MCF 10A (cell line): ENCODE measurements around the gene PPID. TPM values are rescaled to one million over a fixed set of nuclear protein-coding genes. Genes with fewer than 3 reads are reported as not detected.
"Not testable (repeated sequence)": the region's sequence is repeated elsewhere in the genome, so short reads cannot be mapped to it uniquely, and the experiment has no call there.

ENCODE experiments used
- BruUV-seq: library from RNA; stranded (reverse); fragments of 400-500 nt; replicated peaks from 2 replicates; lab custom pipeline; 2021; lab: Mats Ljungman, UMichigan
- CTCF ChIA-PET: fragments of 300-600 bp; sonication (Branson Sonifier 250); formaldehyde crosslinking; extraction: SDS; loops from one replicate; lab custom pipeline; 2021; ENCODE audit warnings: antibody characterized with exemption, inconsistent platforms; lab: Yijun Ruan, JAX
- POLR2A ChIA-PET: fragments of 300-600, 350-650 bp; sonication (Branson Sonifier 250); formaldehyde crosslinking; extraction: SDS; loops from one replicate; lab custom pipeline; 2020; ENCODE audit warnings: antibody characterized with exemption, inconsistent platforms; lab: Yijun Ruan, JAX
- DNase-seq: peaks from one replicate; pipeline ENCODE4 v3.0.0-alpha.2; 2018; ENCODE audit not compliant: unreplicated experiment
- H3K27ac Mint-ChIP-seq: one replicate; pipeline ENCODE4 v1.8.0; 2022; ENCODE audit warnings: mild to moderate bottlenecking, low read depth, mixed read lengths; ENCODE audit not compliant: unreplicated experiment
- H3K27me3 Mint-ChIP-seq: one replicate; pipeline ENCODE4 v1.8.0; 2022; ENCODE audit warnings: mixed read lengths; ENCODE audit not compliant: insufficient read depth, unreplicated experiment
- H3K36me3 Mint-ChIP-seq: one replicate; pipeline ENCODE4 v1.8.0; 2022; ENCODE audit warnings: mild to moderate bottlenecking, moderate library complexity, mixed read lengths; ENCODE audit not compliant: insufficient read depth, unreplicated experiment
- H3K4me1 Mint-ChIP-seq: one replicate; pipeline ENCODE4 v1.8.0; 2022; ENCODE audit warnings: mixed read lengths; ENCODE audit not compliant: insufficient read depth, unreplicated experiment
- H3K4me3 Mint-ChIP-seq: one replicate; pipeline ENCODE4 v1.8.0; 2022; ENCODE audit warnings: mild to moderate bottlenecking, moderate library complexity, mixed read lengths; ENCODE audit not compliant: unreplicated experiment
- H3K9me3 Mint-ChIP-seq: one replicate; pipeline ENCODE4 v1.8.0; 2022; ENCODE audit warnings: mixed read lengths; ENCODE audit not compliant: unreplicated experiment
- intact Hi-C: fragments of 100-400 bp; cut with micrococcal nuclease; formaldehyde crosslinking; loops from 2 replicates; pipeline ENCODE4 v1.14.1; 2022
- total RNA-seq: library from RNA; stranded (reverse); gene quantifications from 2 replicates; pipeline ENCODE4 v1.2.3, GENCODE V29; 2022
- TF ChIP-seq, protein P1 (sequence below): fragments of 200-600 bp; IDR thresholded peaks from one replicate; pipeline ENCODE4 v1.8.0; 2022; ENCODE audit warnings: antibody characterized with exemption, mild to moderate bottlenecking; ENCODE audit not compliant: unreplicated experiment

Gene PPID
- total RNA-seq, 1 experiment from 2014 or later, result 29.2 TPM

DNA sequence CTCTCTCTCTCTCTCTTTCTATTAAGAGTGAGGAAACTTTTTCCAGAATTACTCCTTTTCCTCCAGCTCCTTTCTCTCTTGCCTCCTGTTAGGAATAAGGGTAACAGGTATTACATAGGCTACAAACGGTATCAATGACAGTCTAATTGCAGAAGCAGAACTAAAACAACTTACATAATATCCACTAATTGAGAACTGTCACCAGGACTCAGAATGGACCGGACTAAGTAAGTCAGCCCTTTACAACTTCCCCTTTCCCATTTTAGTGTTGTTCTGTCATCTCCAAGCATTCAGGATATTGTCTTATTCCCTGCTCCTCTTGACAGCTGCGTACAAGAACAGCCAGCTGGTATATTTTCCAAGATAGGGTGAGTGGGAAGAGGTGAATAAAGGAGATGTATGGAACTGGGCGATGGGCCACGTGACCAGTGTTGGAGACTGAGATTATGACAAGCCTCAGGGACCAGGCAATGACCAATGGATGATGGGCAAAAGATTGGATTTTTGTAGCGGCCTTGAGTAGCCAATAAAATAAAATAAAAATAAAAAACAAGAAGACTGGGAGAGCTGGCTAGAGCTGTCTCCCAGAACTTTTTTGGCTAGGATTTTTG is 43.3 kb upstream of the PPID start:
- POLR2A ChIA-PET, result interaction anchor here (1.5 kb wide), 1 partner anchor 55 kb away, joined by 3 read pairs; no protein-coding TSS in a partner anchor
- BruUV-seq, result no TSS peak
- Mint-ChIP-seq H3K27me3 (no peaks in the 10 kb centered on the region), H3K27ac (no peak overlapping the region), H3K4me1 (peaks cover 11% of the 10 kb centered on the region), H3K36me3 (no peaks in the 10 kb centered on the region), H3K9me3 (no peaks in the 10 kb centered on the region), H3K4me3 (no peak overlapping the region)
- CTCF ChIA-PET, result interaction anchor here (0.6 kb wide), 1 partner anchor 248 kb away, joined by 3 read pairs; no protein-coding TSS in a partner anchor
- TF ChIP-seq, protein P1, sequence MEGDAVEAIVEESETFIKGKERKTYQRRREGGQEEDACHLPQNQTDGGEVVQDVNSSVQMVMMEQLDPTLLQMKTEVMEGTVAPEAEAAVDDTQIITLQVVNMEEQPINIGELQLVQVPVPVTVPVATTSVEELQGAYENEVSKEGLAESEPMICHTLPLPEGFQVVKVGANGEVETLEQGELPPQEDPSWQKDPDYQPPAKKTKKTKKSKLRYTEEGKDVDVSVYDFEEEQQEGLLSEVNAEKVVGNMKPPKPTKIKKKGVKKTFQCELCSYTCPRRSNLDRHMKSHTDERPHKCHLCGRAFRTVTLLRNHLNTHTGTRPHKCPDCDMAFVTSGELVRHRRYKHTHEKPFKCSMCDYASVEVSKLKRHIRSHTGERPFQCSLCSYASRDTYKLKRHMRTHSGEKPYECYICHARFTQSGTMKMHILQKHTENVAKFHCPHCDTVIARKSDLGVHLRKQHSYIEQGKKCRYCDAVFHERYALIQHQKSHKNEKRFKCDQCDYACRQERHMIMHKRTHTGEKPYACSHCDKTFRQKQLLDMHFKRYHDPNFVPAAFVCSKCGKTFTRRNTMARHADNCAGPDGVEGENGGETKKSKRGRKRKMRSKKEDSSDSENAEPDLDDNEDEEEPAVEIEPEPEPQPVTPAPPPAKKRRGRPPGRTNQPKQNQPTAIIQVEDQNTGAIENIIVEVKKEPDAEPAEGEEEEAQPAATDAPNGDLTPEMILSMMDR, result no peak
- DNase-seq, result no peak
- intact Hi-C loops, result no loop called here

DNA sequence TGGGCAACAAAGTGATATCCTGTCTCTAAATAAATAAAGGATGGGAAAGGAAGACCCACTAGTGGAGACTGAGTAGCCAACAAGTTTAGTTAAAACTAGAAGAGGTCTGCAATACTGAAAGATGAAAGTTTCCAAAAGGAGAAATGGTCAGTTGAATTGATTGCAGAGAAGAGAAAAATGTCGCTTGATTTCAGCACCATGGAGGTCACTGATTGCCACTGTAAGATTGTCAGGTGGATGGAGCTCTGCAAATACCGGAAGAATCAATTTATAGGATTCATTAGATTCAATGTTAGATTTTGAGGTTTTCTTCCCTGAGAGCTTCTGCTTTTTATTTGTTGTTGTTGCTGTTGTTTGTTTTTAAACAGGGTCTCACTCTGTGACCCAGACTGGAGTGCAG is 40.3 kb upstream of the PPID start:
- Mint-ChIP-seq H3K9me3 (no peaks in the 10 kb centered on the region), H3K4me1 (no peaks in the 10 kb centered on the region), H3K27ac (no peak overlapping the region), H3K4me3 (no peak overlapping the region), H3K27me3 (no peaks in the 10 kb centered on the region), H3K36me3 (no peaks in the 10 kb centered on the region)
- no TSS peak for BruUV-seq
- intact Hi-C loops, result no loop called here
- TF ChIP-seq, protein P1, result no peak
- no peak for DNase-seq
- POLR2A ChIA-PET, result interaction anchor here (1.1 to 1.4 kb wide), 2 partner anchors 25 to 40 kb away, joined by 3 to 5 read pairs; partner anchors contain the start of gene PPID
- CTCF ChIA-PET, result interaction anchor here (0.6 kb wide), 1 partner anchor 26 kb away, joined by 3 read pairs; no protein-coding TSS in a partner anchor

DNA sequence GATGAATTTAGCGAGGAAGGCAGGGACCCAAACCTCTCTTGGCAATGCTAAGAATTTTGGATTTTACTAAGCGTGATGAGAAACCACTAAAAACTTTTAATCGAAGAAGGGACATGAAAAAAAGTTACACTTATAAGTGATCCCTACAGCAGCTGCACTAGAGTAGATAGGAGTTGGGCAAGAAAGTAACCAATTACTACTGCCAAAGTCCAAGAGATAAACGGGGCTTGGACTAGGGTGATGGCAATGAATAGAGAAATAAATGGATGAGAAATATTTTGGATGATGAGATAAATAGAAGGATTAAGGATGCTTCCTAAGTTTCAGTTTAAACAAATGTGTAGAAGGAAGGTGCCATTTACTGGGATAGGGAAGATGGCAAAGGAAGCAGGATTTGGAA is 39.4 kb upstream of the PPID start:
- intact Hi-C loops, result no loop called here
- H3K27me3 Mint-ChIP-seq, result no peaks in the 10 kb centered on the region
- H3K36me3 Mint-ChIP-seq, result no peaks in the 10 kb centered on the region
- BruUV-seq, result no TSS peak
- CTCF ChIA-PET, result interaction anchor here (0.6 to 1.1 kb wide), 2 partner anchors 8 to 393 kb away, joined by 5 read pairs; no protein-coding TSS in a partner anchor
- H3K9me3 Mint-ChIP-seq, result no peaks in the 10 kb centered on the region
- no peak overlapping the region for H3K4me3 Mint-ChIP-seq
- POLR2A ChIA-PET, result interaction anchor here (1.1 to 1.4 kb wide), 2 partner anchors 24 to 39 kb away, joined by 3 to 5 read pairs; partner anchors contain the start of gene PPID
- no peaks in the 10 kb centered on the region for H3K4me1 Mint-ChIP-seq
- no peak for DNase-seq
- TF ChIP-seq, protein P1, result no peak
- H3K27ac Mint-ChIP-seq, result no peak overlapping the region

DNA sequence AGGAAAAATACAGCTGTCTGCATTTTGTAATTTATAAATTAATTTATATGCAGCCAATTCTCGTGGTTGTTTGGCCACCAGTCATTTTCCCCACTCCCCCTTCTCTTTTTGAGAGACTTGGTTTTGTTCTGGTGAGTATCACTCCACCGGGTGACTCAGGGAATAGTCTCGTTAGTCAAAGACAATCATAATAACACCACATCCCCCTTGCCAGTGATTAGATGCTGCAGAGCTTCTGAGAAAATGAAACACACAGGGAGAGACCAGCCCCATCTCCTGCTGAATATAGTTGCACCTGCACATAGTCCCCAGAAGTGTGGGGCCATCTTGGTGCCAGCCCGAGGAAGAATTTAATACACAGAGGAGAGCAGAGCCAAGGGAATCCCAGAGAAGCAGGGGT is 37.7 kb upstream of the PPID start:
- intact Hi-C loops, result no loop called here
- CTCF ChIA-PET, result no interaction called here
- DNase-seq, result no peak
- Mint-ChIP-seq H3K27me3 (no peaks in the 10 kb centered on the region), H3K4me3 (no peak overlapping the region), H3K9me3 (no peaks in the 10 kb centered on the region), H3K4me1 (no peaks in the 10 kb centered on the region), H3K27ac (no peak overlapping the region), H3K36me3 (no peaks in the 10 kb centered on the region)
- BruUV-seq, result no TSS peak
- POLR2A ChIA-PET, result no interaction called here
- TF ChIP-seq, protein P1, result no peak

DNA sequence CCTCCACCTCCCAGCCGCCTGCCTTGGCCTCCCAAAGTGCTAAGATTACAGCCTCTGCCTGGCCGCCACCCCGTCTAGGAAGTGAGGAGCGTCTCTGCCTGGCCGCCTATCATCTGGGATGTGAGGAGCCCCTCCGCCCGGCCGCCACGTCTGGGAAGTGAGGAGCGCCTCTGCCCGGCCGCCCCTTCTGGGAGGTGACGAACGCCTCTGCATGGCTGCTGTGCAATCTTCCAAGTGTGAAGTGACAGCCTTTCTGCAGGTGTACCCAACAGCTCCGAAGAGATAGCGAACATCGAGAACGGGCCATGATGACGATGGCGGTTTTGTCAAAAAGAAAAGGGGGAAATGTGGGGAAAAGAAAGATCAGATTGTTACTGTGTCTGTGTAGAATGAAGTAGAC is 36.3 kb upstream of the PPID start:
- not testable (repeated sequence) for BruUV-seq

More for the DNA sequence above, 36.3 kb upstream of the PPID start:
- H3K4me1 Mint-ChIP-seq, H3K9me3 Mint-ChIP-seq, POLR2A ChIA-PET, H3K27ac Mint-ChIP-seq, H3K4me3 Mint-ChIP-seq, intact Hi-C loops, H3K27me3 Mint-ChIP-seq, DNase-seq, H3K36me3 Mint-ChIP-seq: not testable (repeated sequence)
- CTCF ChIA-PET, result interaction anchor here (0.7 kb wide), 1 partner anchor 74 kb away, joined by 3 read pairs; no protein-coding TSS in a partner anchor
